Heart left ventricle (tissue), 13 donors: ENCODE measurements around the gene NPIPA3.

Experiments
- CTCF ChIP-seq, 12 donors: fragments of 200-600 bp; sonication (generic) in 4 of 12; IDR thresholded peaks; one replicate each; pipeline versions ENCODE4 v1.5.0 to v1.8.0; 2018 to 2022; ENCODE audit warnings: antibody characterized with exemption in 12 of 12, mild to moderate bottlenecking in 5 of 12
- POLR2A ChIP-seq, 2 donors: fragments of 450-650 bp; IDR thresholded peaks; one replicate each; pipeline ENCODE4 v1.6.1; 2017; ENCODE audit warnings: antibody characterized with exemption in 2 of 2, mild to moderate bottlenecking in 2 of 2, moderate library complexity in 2 of 2
- donor health status: ischemic (EF 13 %, LVEDD 7.1; RV severe dilation, severe dysfunction).
- donor health status: DM: no; HTN: yes; CAD: no.
- donor health status: DM: no; HTN: no; CAD: no.
- donor health status: ischemic (EF 25% LVEDD 6.9; RV normal size, moderate dysfunction).
- donor health status: ischemic (EF 25% LVEDD 5.7; RV mildly dilated, moderate dysfunction).
- donor health status: ischemic (EF 35%, LVEDD 5.7; RV mildly dilated, moderate dysfunction).
- donor health status: nonischemic (EF 11% LVEDD 7.7; RV severe dilation, severe dysfunction).
- donor health status: DM: yes; HTN: yes; CAD: no.
- donor health status: PGD.
- donor health status: ischemic (EF 29% LVEDD 5.4; RV normal size, mild dysfunction).
- donor health status: nonischemic (EF 23%, LVEDD 6.1; RV moderate dilation, normal function).

- TF ChIP-seq POLR2A (IDR thresholded peaks at IDR 0.05): no peak
- no peak for TF ChIP-seq CTCF (IDR thresholded peaks at IDR 0.05)
Measured at GRCh38 chr16:14667347-14668266, 35.6 kb upstream of the NPIPA3 start.
